GM13976 (cell line): ENCODE data around the gene NTM.
"Not testable (repeated sequence)": the region's sequence is repeated elsewhere in the genome, so short reads cannot be mapped to it uniquely, and the experiment has no call there.

Source experiments
- DNase-seq: peaks from one replicate; pipeline ENCODE4 v3.0.0; 2012; ENCODE audit warnings: low spot score
- CTCF ChIP-seq: IDR thresholded peaks from 2 replicates; pipeline ENCODE4 v1.5.1; 2012; ENCODE audit warnings: borderline replicate concordance, mild to moderate bottlenecking; ENCODE audit not compliant: insufficient read depth; ENCODE audit errors: extremely low read depth, missing control alignments, control extremely low read depth
- in situ Hi-C: fragments of 300-500 bp; cut with MboI; formaldehyde crosslinking; loops from one replicate; pipeline ENCODE4 v1.12.0; 2022; ENCODE audit warnings: low sequenced_read_pairs, mixed read lengths, inconsistent platforms; ENCODE audit not compliant: unreplicated experiment

The NTM gene

GRCh38 chr11:131491503-131491902, 121.1 kb downstream of the NTM start:
- no peak for DNase-seq
- no peak for TF ChIP-seq CTCF
- in situ Hi-C loops = no loop called here

GRCh38 chr11:131495423-131495822, 125.0 kb downstream of the NTM start:
- no peak for TF ChIP-seq CTCF
- in situ Hi-C loops = no loop called here

GRCh38 chr11:131497686-131498085, 127.3 kb downstream of the NTM start:
- in situ Hi-C loops, DNase-seq: not testable (repeated sequence)

More at GRCh38 chr11:131495423-131495822, 125.0 kb downstream of the NTM start:
- DNase-seq = no peak

- no peak for DNase-seq
- in situ Hi-C loops = no loop called here
Observed at GRCh38 chr11:131498631-131499160, 128.3 kb downstream of the NTM start.

GRCh38 chr11:131499199-131499598, 128.8 kb downstream of the NTM start:
- in situ Hi-C loops = no loop called here
- DNase-seq = no peak
- no peak for TF ChIP-seq CTCF

More at GRCh38 chr11:131498631-131499160, 128.3 kb downstream of the NTM start:
- no peak for TF ChIP-seq CTCF

- TF ChIP-seq CTCF = no peak
- DNase-seq = no peak
- in situ Hi-C loops = loop anchor here (10.0 kb wide), 1 partner anchor 438 kb away; no protein-coding TSS in a partner anchor
Observed at GRCh38 chr11:131503017-131503416, 132.6 kb downstream of the NTM start.

- no peak for TF ChIP-seq CTCF
- in situ Hi-C loops = loop anchor here (10.0 kb wide), 1 partner anchor 440 kb away; no protein-coding TSS in a partner anchor
- no peak for DNase-seq
Observed at GRCh38 chr11:131504199-131504949, 134.0 kb downstream of the NTM start.
